Transverse colon (tissue), 4 donors: ENCODE results near the gene ZNF786. TPM values are rescaled to one million over a fixed set of nuclear protein-coding genes. Genes with fewer than 3 reads are reported as not detected.

Experiments
- DNase-seq: peaks from one replicate; pipeline ENCODE4 v3.0.0-alpha.2; 2019
- H3K27ac ChIP-seq, 4 donors: fragments of 200-600 bp; sonication (generic); 2 replicates each; pipeline ENCODE4 v1.5.1; 2016 to 2018; ENCODE audit warnings: inconsistent platforms in 4 of 4
- H3K27me3 ChIP-seq: fragments of 200-600 bp; sonication (generic); 2 replicates; pipeline ENCODE4 v1.5.1; 2017; ENCODE audit warnings: inconsistent platforms
- H3K36me3 ChIP-seq, 4 donors: fragments of 200-600 bp; sonication (generic); 2 replicates each; pipeline ENCODE4 v1.5.1; 2017 to 2019; ENCODE audit warnings: inconsistent platforms in 4 of 4
- H3K4me1 ChIP-seq, 4 donors: fragments of 200-600 bp; sonication (generic); 2 replicates each; pipeline ENCODE4 v1.5.1; 2017 to 2020; ENCODE audit warnings: inconsistent platforms in 4 of 4
- H3K4me3 ChIP-seq, 4 donors: fragments of 200-600 bp; sonication (generic); 1 replicate in 1 of 4; 2 replicates in 3 of 4; pipeline versions ENCODE4 v1.5.1 to v1.6.1; 2017 to 2019; ENCODE audit warnings: inconsistent platforms in 4 of 4
- H3K9me3 ChIP-seq, 2 donors: fragments of 200-600 bp; sonication (generic); 2 replicates each; pipeline ENCODE4 v1.5.1; 2017 to 2019; ENCODE audit warnings: inconsistent platforms in 2 of 2
- EP300 ChIP-seq: sonication (generic); formaldehyde crosslinking; IDR thresholded peaks from one replicate; pipeline ENCODE4 v1.6.1; 2017; ENCODE audit warnings: antibody characterized with exemption, low read depth
- POLR2A ChIP-seq: fragments of 450-650 bp; IDR thresholded peaks from one replicate; pipeline ENCODE4 v1.6.1; 2016; ENCODE audit warnings: antibody characterized with exemption, mild to moderate bottlenecking, moderate library complexity
- POLR2AphosphoS5 ChIP-seq, 3 donors: sonication (generic); formaldehyde crosslinking; IDR thresholded peaks; one replicate each; pipeline ENCODE4 v1.6.1; 2016; ENCODE audit warnings: antibody characterized with exemption in 3 of 3
- WGBS, 2 donors: methylation state at CpG; one replicate each; pipeline ENCODE4 v1.1.5; 2018; ENCODE audit warnings: low coverage in 1 of 2; 5-methylcytosine and 5-hydroxymethylcytosine counted together
- in situ Hi-C, 4 donors: fragments of 200-750 bp; cut with MboI; loops; one replicate each; pipeline versions ENCODE4 v1.15.0 to v1.15.1; 2017; ENCODE audit warnings: low sequenced_read_pairs in 3 of 4, low pct_ligation_motif_present in 1 of 4, low pct_unique_long_range_greater_than_20kb in 1 of 4
- intact Hi-C: fragments of 100-400 bp; cut with DNase I; formaldehyde crosslinking; loops from one replicate; pipeline ENCODE4 v1.15.1; 2023; ENCODE audit warnings: low total_unique reads
- total RNA-seq, 4 donors: library from RNA; depleted of rRNA; stranded (reverse); fragments of >200 nt; gene quantifications; one replicate each; pipeline ENCODE4 v1.1.0, GENCODE V29; 2016
- TF ChIP-seq, protein P1 (sequence below), 5 experiments: fragments of 200-600 bp in 3 of 5; fragments of 450-650 bp in 2 of 5; sonication (generic) in 3 of 5; IDR thresholded peaks; 1 replicate in 2 of 5; 2 replicates in 3 of 5; pipeline ENCODE4 v1.5.1; 2016 to 2017; ENCODE audit warnings: antibody characterized with exemption in 5 of 5, inconsistent platforms in 3 of 5, mild to moderate bottlenecking in 2 of 5, moderate library complexity in 1 of 5

Gene ZNF786
- total RNA-seq, 4 donors from 2014 or later, result 4.0 to 5.2 (median 5.2) TPM

DNA sequence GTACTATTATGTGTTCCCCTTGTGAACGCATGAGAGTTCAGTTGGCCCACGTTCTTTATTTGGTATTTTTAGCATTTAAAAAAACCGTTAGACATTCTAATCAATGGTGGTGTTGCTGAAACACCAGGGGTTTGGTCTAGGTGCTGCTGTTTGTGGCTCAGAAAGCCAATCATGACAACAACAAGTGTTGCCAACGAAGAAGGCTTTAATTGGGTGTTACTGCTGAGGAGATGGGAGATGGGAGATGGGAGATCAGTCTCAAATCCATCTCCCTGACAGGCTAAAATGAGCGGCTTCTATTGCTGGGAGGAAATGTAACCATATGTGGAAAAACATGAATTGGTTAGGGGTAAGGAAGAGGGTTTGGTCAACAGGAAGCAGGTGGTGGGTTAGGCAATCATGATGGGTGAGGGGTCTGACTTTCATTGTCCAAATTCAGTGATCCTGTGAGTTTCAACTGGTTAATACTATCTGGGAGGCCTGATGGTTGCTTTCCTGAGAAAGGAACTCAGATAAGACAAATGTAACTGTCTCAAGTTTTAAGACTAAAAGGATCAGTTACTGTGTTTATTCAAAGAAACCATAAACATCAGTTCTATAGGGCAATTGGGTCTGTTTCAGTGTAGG is 40.2 kb upstream of the ZNF786 start:
- intact Hi-C loops, result no loop called here
- in situ Hi-C loops, result no loop called here
- no peak overlapping the region for H3K4me3 ChIP-seq

DNA sequence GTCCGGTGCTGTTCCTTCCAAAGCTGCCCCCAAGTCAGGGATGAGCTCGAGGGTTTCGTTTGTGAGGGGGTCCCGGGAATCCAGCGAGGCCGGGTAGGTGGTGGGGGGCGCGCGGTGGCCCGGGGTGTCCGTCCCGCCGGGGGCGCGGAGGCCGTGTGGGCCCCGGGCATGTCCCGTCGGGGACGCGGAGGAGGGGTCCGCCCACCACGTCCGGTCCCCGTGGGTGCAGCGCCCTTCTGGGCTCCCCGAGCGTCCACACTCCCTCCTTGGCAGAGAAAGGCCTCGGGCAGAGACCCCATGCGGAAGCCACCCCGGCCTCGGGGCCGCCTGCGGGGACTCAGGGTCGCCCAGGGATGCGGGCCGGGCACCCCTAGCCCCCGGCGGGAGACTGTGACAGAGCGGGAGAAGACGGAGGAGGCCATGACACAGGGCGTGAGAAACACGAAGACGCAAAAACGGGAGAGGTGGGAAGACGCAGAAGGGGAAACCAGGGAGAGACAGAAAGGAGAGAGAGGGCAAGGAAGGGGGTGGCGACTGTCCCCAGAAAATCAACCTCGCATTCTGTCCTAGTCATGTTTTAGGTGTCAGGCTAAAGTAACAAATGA is 36.2 kb upstream of the ZNF786 start:
- in situ Hi-C loops, result no loop called here
- Histone ChIP-seq H3K27ac (peak overlapping the region; percentile 92 to 96 (median 95)), H3K27me3 (no peaks in the 10 kb centered on the region), H3K9me3 (peaks cover 0 to 3% of the 10 kb centered on the region in 2 donors), H3K4me1 (peaks cover 6 to 19% (median 10%) of the 10 kb centered on the region in 4 donors), H3K36me3 (peaks cover 0 to 12% (median 0%) of the 10 kb centered on the region in 4 donors), H3K4me3 (peak overlapping the region; percentile 61 to 88 (median 80))
- peak; percentile 60 for DNase-seq
- no peak for TF ChIP-seq POLR2AphosphoS5 (IDR thresholded peaks at IDR 0.05)
- TF ChIP-seq, protein P1, sequence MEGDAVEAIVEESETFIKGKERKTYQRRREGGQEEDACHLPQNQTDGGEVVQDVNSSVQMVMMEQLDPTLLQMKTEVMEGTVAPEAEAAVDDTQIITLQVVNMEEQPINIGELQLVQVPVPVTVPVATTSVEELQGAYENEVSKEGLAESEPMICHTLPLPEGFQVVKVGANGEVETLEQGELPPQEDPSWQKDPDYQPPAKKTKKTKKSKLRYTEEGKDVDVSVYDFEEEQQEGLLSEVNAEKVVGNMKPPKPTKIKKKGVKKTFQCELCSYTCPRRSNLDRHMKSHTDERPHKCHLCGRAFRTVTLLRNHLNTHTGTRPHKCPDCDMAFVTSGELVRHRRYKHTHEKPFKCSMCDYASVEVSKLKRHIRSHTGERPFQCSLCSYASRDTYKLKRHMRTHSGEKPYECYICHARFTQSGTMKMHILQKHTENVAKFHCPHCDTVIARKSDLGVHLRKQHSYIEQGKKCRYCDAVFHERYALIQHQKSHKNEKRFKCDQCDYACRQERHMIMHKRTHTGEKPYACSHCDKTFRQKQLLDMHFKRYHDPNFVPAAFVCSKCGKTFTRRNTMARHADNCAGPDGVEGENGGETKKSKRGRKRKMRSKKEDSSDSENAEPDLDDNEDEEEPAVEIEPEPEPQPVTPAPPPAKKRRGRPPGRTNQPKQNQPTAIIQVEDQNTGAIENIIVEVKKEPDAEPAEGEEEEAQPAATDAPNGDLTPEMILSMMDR (IDR thresholded peaks at IDR 0.05), result no peak
- no peak for TF ChIP-seq EP300
- WGBS, 2 donors, result 0 to 1% methylated on average over 4 to 37 of the region's 48 CpGs
- intact Hi-C loops, result loop anchor here (2.0 kb wide), 1 partner anchor 20 kb away; the partner anchor contains the start of gene ZNF398

More for the DNA sequence above, 40.2 kb upstream of the ZNF786 start:
- Histone ChIP-seq H3K4me1 (peaks cover 0 to 7% (median 0%) of the 10 kb centered on the region in 4 donors), H3K27ac (no peak overlapping the region), H3K27me3 (no peaks in the 10 kb centered on the region), H3K9me3 (peaks cover 0 to 3% of the 10 kb centered on the region in 2 donors), H3K36me3 (peaks cover 0 to 15% (median 0%) of the 10 kb centered on the region in 4 donors)
- no peak for TF ChIP-seq POLR2A
- WGBS, 2 donors, result 95 to 96% methylated on average over 5 of the region's 5 CpGs
- DNase-seq, result no peak

GRCh38 chr7:149125863-149126661 is 35.5 kb upstream of the ZNF786 start, which contains the start of gene ZNF425:
Gene ZNF425 (minus strand): TSS chr7:149126324. CDS start chr7:149126213, 111 bp downstream.
- DNase-seq, result peak; percentile 94
- Histone ChIP-seq H3K27me3 (no peaks in the 10 kb centered on the region), H3K27ac (peak within 1 kb of the TSS; percentile 92 to 96 (median 95)), H3K4me3 (peak within 1 kb of the TSS; percentile 61 to 88 (median 80)), H3K9me3 (peaks cover 0 to 3% of the 10 kb centered on the region in 2 donors), H3K36me3 (peaks cover 0 to 9% (median 0%) of the 10 kb centered on the region in 4 donors), H3K4me1 (peaks cover 6 to 19% (median 10%) of the 10 kb centered on the region in 4 donors)
- intact Hi-C loops, result loop anchor here (2.0 kb wide), 1 partner anchor 21 kb away; the partner anchor contains the start of gene ZNF398
- in situ Hi-C loops, result no loop called here
- 0 to 1% methylated on average over 12 to 37 of the region's 72 CpGs for WGBS, 2 donors
- TF ChIP-seq EP300, result no peak
- TF ChIP-seq POLR2AphosphoS5 (IDR thresholded peaks at IDR 0.05), result peak; percentile 90 to 98 (median 95)
- TF ChIP-seq, protein P1 (IDR thresholded peaks at IDR 0.05), result peak; percentile 96 to 99 (median 98)
- peak; percentile 96 for TF ChIP-seq POLR2A

DNA sequence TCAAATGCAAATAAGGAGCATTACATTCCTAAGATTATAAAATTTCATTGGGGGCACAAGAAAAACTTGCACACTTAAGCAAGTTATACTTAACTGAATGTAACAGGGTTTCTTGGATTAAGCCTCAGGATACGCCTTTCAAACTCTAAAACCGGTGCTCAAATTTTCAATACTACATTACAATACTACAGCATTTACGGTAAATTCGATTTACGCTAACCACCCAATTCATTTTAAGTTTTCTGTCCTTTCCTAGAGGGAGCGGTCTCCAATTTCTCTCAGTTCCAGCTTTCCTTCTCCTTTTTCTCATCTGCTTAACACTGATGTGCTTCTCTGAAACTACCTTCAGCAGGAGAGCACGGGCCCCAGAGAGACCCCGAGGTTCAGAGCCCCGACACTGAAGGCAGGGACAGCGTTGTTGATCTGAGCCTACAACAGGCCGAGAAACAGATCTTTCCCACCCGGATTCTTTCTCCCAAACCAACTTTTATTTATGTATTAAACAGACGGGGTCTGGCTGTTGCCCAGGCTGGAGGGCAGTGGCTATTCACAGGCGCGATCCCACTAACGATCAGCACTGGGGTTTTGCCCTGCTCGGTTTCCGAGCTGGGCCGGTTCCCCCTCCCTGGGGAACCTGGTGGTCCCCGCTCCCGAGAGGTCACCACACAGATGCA is 34.8 kb upstream of the ZNF786 start:
- no peaks in the 10 kb centered on the region for H3K27me3 ChIP-seq
- in situ Hi-C loops (no loop called here), intact Hi-C loops (no loop called here)
- WGBS, 2 donors, result 1 to 3% methylated on average over 8 to 21 of the region's 21 CpGs
- no peak for DNase-seq
- peaks cover 6 to 19% (median 10%) of the 10 kb centered on the region in 4 donors for H3K4me1 ChIP-seq
- H3K27ac ChIP-seq, result peak overlapping the region; percentile 92 to 96 (median 95)
- no peaks in the 10 kb centered on the region for H3K9me3 ChIP-seq
- TF ChIP-seq EP300 (no peak), POLR2AphosphoS5 (IDR thresholded peaks at IDR 0.05) (no peak), POLR2A (no peak)
- TF ChIP-seq, protein P1 (IDR thresholded peaks at IDR 0.05), result no peak
- peaks cover 0 to 2% (median 0%) of the 10 kb centered on the region in 4 donors for H3K36me3 ChIP-seq
- H3K4me3 ChIP-seq, result peak overlapping the region; percentile 61 to 88 (median 74)
